Activated naive CD8-positive, alpha-beta T cell treated with anti-CD3 and anti-CD28 coated beads, Interleukin-2, amount 50 U/mL, for 16 hours (primary cell): ENCODE data around the gene FRMD8.

Experiments
- DNase-seq: peaks from one replicate; pipeline ENCODE4 v3.0.0-alpha.2; 2020; ENCODE audit warnings: low read depth, low spot score

The FRMD8 gene

GRCh38 chr11:65386307-65387140 is at the start of gene FRMD8:
Gene FRMD8, plus strand, starts transcription at chr11:65386637. Its CDS starts 400 bp downstream, at chr11:65387037.
- DNase-seq, result peak; percentile 65

GRCh38 chr11:65338676-65339075 is 47.8 kb upstream of the FRMD8 start:
- DNase-seq, result no peak

- DNase-seq, result no peak
Measured at GRCh38 chr11:65340226-65340625, 46.2 kb upstream of the FRMD8 start.

- no peak for DNase-seq
Measured at GRCh38 chr11:65341856-65342255, 44.6 kb upstream of the FRMD8 start.

- no peak for DNase-seq
Measured at GRCh38 chr11:65351511-65351910, 34.9 kb upstream of the FRMD8 start.

- DNase-seq, result no peak
Measured at GRCh38 chr11:65352783-65353182, 33.7 kb upstream of the FRMD8 start.

GRCh38 chr11:65353376-65353775 is 33.1 kb upstream of the FRMD8 start:
- DNase-seq, result no peak

- DNase-seq, result no peak
Measured at GRCh38 chr11:65353900-65354264, 32.6 kb upstream of the FRMD8 start.

- DNase-seq, result peak; percentile 98
Measured at GRCh38 chr11:65354265-65355012, 32.0 kb upstream of the FRMD8 start, which contains the start of gene TIGD3. Gene TIGD3, plus strand, starts transcription at chr11:65354751. Its CDS starts 1,058 bp downstream, at chr11:65355809.

- no peak for DNase-seq
Measured at GRCh38 chr11:65355013-65355775, 31.2 kb upstream of the FRMD8 start.

GRCh38 chr11:65355776-65356393 is 30.6 kb upstream of the FRMD8 start:
- no peak for DNase-seq

- no peak for DNase-seq
Measured at GRCh38 chr11:65356394-65356972, 30.0 kb upstream of the FRMD8 start.

- no peak for DNase-seq
Measured at GRCh38 chr11:65357856-65358356, 28.5 kb upstream of the FRMD8 start.

- DNase-seq, result no peak
Measured at GRCh38 chr11:65362320-65362931, 24.0 kb upstream of the FRMD8 start.

GRCh38 chr11:65362966-65363365 is 23.5 kb upstream of the FRMD8 start:
- DNase-seq, result no peak

GRCh38 chr11:65363770-65364169 is 22.7 kb upstream of the FRMD8 start:
- no peak for DNase-seq

- DNase-seq, result no peak
Measured at GRCh38 chr11:65366340-65366773, 20.1 kb upstream of the FRMD8 start.

- DNase-seq, result no peak
Measured at GRCh38 chr11:65370659-65371049, 15.8 kb upstream of the FRMD8 start.

- no peak for DNase-seq
Measured at GRCh38 chr11:65373839-65374580, 12.4 kb upstream of the FRMD8 start.

GRCh38 chr11:65375012-65375411 is 11.4 kb upstream of the FRMD8 start:
- no peak for DNase-seq
